GM18519 (cell line): Measurements from ENCODE around the gene PAX5.
"Not testable (repeated sequence)": the region's sequence is repeated elsewhere in the genome, so short reads cannot be mapped to it uniquely, and the experiment has no call there.

ENCODE experiments used
- ATAC-seq: cut with Tn5 transposase; IDR thresholded peaks from one replicate; pipeline ENCODE4 v1.9.1; 2021; ENCODE audit warnings: mild to moderate bottlenecking, moderate library complexity; ENCODE audit not compliant: unreplicated experiment, low FRiP score

The PAX5 gene

GRCh38 chr9:37033682-37034304 is at the start of gene PAX5:
TSS of gene PAX5 (minus strand) at chr9:37034268. CDS start at chr9:37034031, 237 bp downstream.
- no peak for ATAC-seq

GRCh38 chr9:37083654-37084053 is 49.6 kb upstream of the PAX5 start:
- ATAC-seq, result no peak

GRCh38 chr9:37082214-37082765 is 48.2 kb upstream of the PAX5 start:
- ATAC-seq, result no peak

- not testable (repeated sequence) for ATAC-seq
Measured at GRCh38 chr9:37081507-37081906, 47.4 kb upstream of the PAX5 start.

- peak; percentile 9 for ATAC-seq
Measured at GRCh38 chr9:37080165-37080628, 46.1 kb upstream of the PAX5 start.

GRCh38 chr9:37079370-37080164 is 45.5 kb upstream of the PAX5 start:
- ATAC-seq, result peak; percentile 59

GRCh38 chr9:37074790-37075189 is 40.7 kb upstream of the PAX5 start:
- ATAC-seq, result not testable (repeated sequence)

GRCh38 chr9:37066139-37066725 is 32.2 kb upstream of the PAX5 start:
- ATAC-seq, result peak; percentile 62

- ATAC-seq, result no peak
Measured at GRCh38 chr9:37062336-37062735, 28.3 kb upstream of the PAX5 start.

GRCh38 chr9:37061768-37062167 is 27.7 kb upstream of the PAX5 start:
- ATAC-seq, result no peak

- ATAC-seq, result no peak
Measured at GRCh38 chr9:37060833-37061232, 26.8 kb upstream of the PAX5 start.

- no peak for ATAC-seq
Measured at GRCh38 chr9:37056046-37056920, 22.2 kb upstream of the PAX5 start.

- not testable (repeated sequence) for ATAC-seq
Measured at GRCh38 chr9:37054363-37054720, 20.3 kb upstream of the PAX5 start.

- no peak for ATAC-seq
Measured at GRCh38 chr9:37053684-37054362, 19.8 kb upstream of the PAX5 start.

GRCh38 chr9:37046683-37047082 is 12.6 kb upstream of the PAX5 start:
- ATAC-seq, result no peak

GRCh38 chr9:37042421-37042820 is 8.4 kb upstream of the PAX5 start:
- ATAC-seq, result no peak

GRCh38 chr9:37040508-37041127 is 6.5 kb upstream of the PAX5 start:
- ATAC-seq, result no peak

GRCh38 chr9:37038943-37039464 is 4.9 kb upstream of the PAX5 start:
- no peak for ATAC-seq

GRCh38 chr9:37038302-37038942 is 4.4 kb upstream of the PAX5 start:
- ATAC-seq, result no peak
